Fibroblast of lung (primary cell): Measurements from ENCODE around the gene CHEK2. TPM values are rescaled to one million over a fixed set of nuclear protein-coding genes. Genes with fewer than 3 reads are reported as not detected.

Experiments used
- DNase-seq, 2 donors: peaks; one replicate each; pipeline versions ENCODE4 v3.0.0 to v3.0.0-alpha.2; 2010; ENCODE audit warnings: low read depth in 2 of 2
- H2AFZ ChIP-seq: 2 replicates; pipeline ENCODE4 v1.5.1; 2012; ENCODE audit warnings: low read length, control low read depth, inconsistent platforms
- H3K27ac ChIP-seq: 2 replicates; pipeline ENCODE4 v1.5.1; 2011; ENCODE audit warnings: low read length, control low read depth; ENCODE audit not compliant: insufficient read depth
- H3K27me3 ChIP-seq: 2 replicates; pipeline ENCODE4 v1.5.1; 2011; ENCODE audit warnings: mild to moderate bottlenecking, low read length; ENCODE audit not compliant: control insufficient read depth, insufficient read depth
- H3K36me3 ChIP-seq: 2 replicates; pipeline ENCODE4 v1.5.1; 2011; ENCODE audit warnings: low read length; ENCODE audit not compliant: control insufficient read depth, insufficient read depth
- H3K4me1 ChIP-seq: 2 replicates; pipeline ENCODE4 v1.5.1; 2011; ENCODE audit warnings: low read length; ENCODE audit not compliant: control insufficient read depth, insufficient read depth; ENCODE audit errors: extremely low read depth
- H3K4me2 ChIP-seq: 2 replicates; pipeline ENCODE4 v1.5.1; 2011; ENCODE audit warnings: low read length, control low read depth; ENCODE audit not compliant: insufficient read depth; ENCODE audit errors: extremely low read depth
- H3K4me3 ChIP-seq, 4 experiments: fragments of 200-600 bp in 1 of 4; sonication (generic) in 1 of 4; replicated peaks in 1 of 4; 2 replicates each; pipeline ENCODE4 v1.5.1; 2011 to 2016; ENCODE audit warnings: low read length in 4 of 4, low read depth in 3 of 4, mild to moderate bottlenecking in 3 of 4, control low read depth in 2 of 4, inconsistent platforms in 1 of 4, mixed read lengths in 1 of 4; ENCODE audit not compliant: insufficient read depth in 1 of 4; ENCODE audit errors: control extremely low read depth in 1 of 4
- H3K79me2 ChIP-seq: 2 replicates; pipeline ENCODE4 v1.5.1; 2012; ENCODE audit warnings: mild to moderate bottlenecking, low read length, inconsistent platforms; ENCODE audit not compliant: control insufficient read depth, insufficient read depth
- H3K9ac ChIP-seq: 2 replicates; pipeline ENCODE4 v1.5.1; 2011; ENCODE audit warnings: mild to moderate bottlenecking, low read length, control low read depth; ENCODE audit not compliant: insufficient read depth
- H3K9me3 ChIP-seq: 2 replicates; pipeline ENCODE4 v1.5.1; 2012; ENCODE audit warnings: low read depth, low read length; ENCODE audit not compliant: control insufficient read depth, insufficient read depth
- H4K20me1 ChIP-seq: 2 replicates; pipeline ENCODE4 v1.5.1; 2011; ENCODE audit warnings: low read length; ENCODE audit not compliant: control insufficient read depth, insufficient read depth; ENCODE audit errors: extremely low read depth
- CTCF ChIP-seq, 2 donors: IDR thresholded peaks in 1 of 2; conservative IDR thresholded peaks in 1 of 2; 1 replicate in 1 of 2; 2 replicates in 1 of 2; pipeline ENCODE4 v1.5.1; 2011 to 2012; ENCODE audit warnings: low read length in 2 of 2, control low read depth in 1 of 2, inconsistent platforms in 1 of 2, low read depth in 1 of 2, mild to moderate bottlenecking in 1 of 2
- EZH2 ChIP-seq: IDR thresholded peaks from 2 replicates; pipeline ENCODE4 v1.5.1; 2012; ENCODE audit warnings: low read length, control low read depth, mild to moderate bottlenecking; ENCODE audit errors: missing control alignments
- polyA plus RNA-seq, 2 donors: library from polyadenylated mRNA; depleted of rRNA in 1 of 2; stranded (reverse) in 1 of 2; unstranded in 1 of 2; fragments of >200 nt; gene quantifications; 2 replicates each; pipeline ENCODE4 v1.2.1, GENCODE V29; 2011 to 2012; ENCODE audit warnings: missing spikeins in 1 of 2
- total RNA-seq: library from RNA; depleted of rRNA; stranded (reverse); fragments of >200 nt; gene quantifications from 2 replicates; pipeline ENCODE4 v1.2.1, GENCODE V29; 2014

CHEK2 gene
- total and polyA plus RNA-seq, 2 donors (not counting 1 experiment from before 2014, with no cell fraction given), result 14.5 to 17.4 TPM

- Histone ChIP-seq H3K9me3 (no peaks in the 10 kb centered on the region), H3K36me3 (no peaks in the 10 kb centered on the region), H3K27me3 (no peaks in the 10 kb centered on the region), H3K9ac (no peak overlapping the region), H3K79me2 (no peaks in the 10 kb centered on the region), H3K4me1 (peaks cover 14% of the 10 kb centered on the region), H3K27ac (no peak overlapping the region), H3K4me3 (no peak overlapping the region), H2AFZ (no peak overlapping the region), H3K4me2 (no peak overlapping the region), H4K20me1 (no peaks in the 10 kb centered on the region)
- peak in 1 of 2 donors; percentile 23 for DNase-seq
- TF ChIP-seq EZH2 (no peak), CTCF (conservative IDR thresholded peaks at IDR 0.05 in 1 of 2, IDR thresholded peaks at IDR 0.05 in 1 of 2; ENCODE audit: low read depth in 1 of 2, low read length in 2 of 2) (no peak)
Measured at GRCh38 chr22:28714043-28714628, 27.5 kb downstream of the CHEK2 start.

- H3K36me3 ChIP-seq, result no peaks in the 10 kb centered on the region
Measured at GRCh38 chr22:28711820-28712777, 29.5 kb downstream of the CHEK2 start.

More at GRCh38 chr22:28711820-28712777, 29.5 kb downstream of the CHEK2 start:
- Histone ChIP-seq H3K9me3 (no peaks in the 10 kb centered on the region), H3K79me2 (no peaks in the 10 kb centered on the region), H3K4me1 (peaks cover 14% of the 10 kb centered on the region), H2AFZ (no peak overlapping the region), H3K9ac (no peak overlapping the region), H3K4me2 (peak overlapping the region; percentile 59), H3K4me3 (peak overlapping the region in 2 of 4 experiments; percentile 20 to 31), H4K20me1 (no peaks in the 10 kb centered on the region), H3K27ac (peak overlapping the region; percentile 80), H3K27me3 (no peaks in the 10 kb centered on the region)
- TF ChIP-seq CTCF (conservative IDR thresholded peaks at IDR 0.05 in 1 of 2, IDR thresholded peaks at IDR 0.05 in 1 of 2; ENCODE audit: low read depth in 1 of 2, low read length in 2 of 2), result peak; percentile 9 to 29
- TF ChIP-seq EZH2, result no peak
- peak; percentile 96 to 98 for DNase-seq
